Epithelial cell of proximal tubule (primary cell): ENCODE measurements around the gene LRRC59. TPM values are rescaled to one million over a fixed set of nuclear protein-coding genes. Genes with fewer than 3 reads are reported as not detected.
"Not testable (repeated sequence)": the region's sequence is repeated elsewhere in the genome, so short reads cannot be mapped to it uniquely, and the experiment has no call there.

Experiments
- DNase-seq: peaks from one replicate; pipeline ENCODE4 v3.0.0-alpha.2; 2011; ENCODE audit warnings: low read depth
- H3K4me3 ChIP-seq: 2 replicates; pipeline ENCODE4 v1.5.1; 2011; ENCODE audit warnings: low read depth, mild to moderate bottlenecking, low read length
- CTCF ChIP-seq: conservative IDR thresholded peaks from 2 replicates; pipeline ENCODE4 v1.5.1; 2012; ENCODE audit warnings: low read depth, mild to moderate bottlenecking, low read length
- total RNA-seq: library from RNA; depleted of rRNA; stranded (reverse); fragments of >200 nt; gene quantifications from 2 replicates; pipeline ENCODE4 v1.2.3, GENCODE V29; 2015

LRRC59 gene
- total RNA-seq, 1 donor from 2014 or later: 147 TPM

- DNase-seq: no peak
- TF ChIP-seq CTCF: no peak
- H3K4me3 ChIP-seq: no peak overlapping the region
These were observed 31.6 kb upstream of the LRRC59 start for GRCh38 chr17:50428831-50429424.

- not testable (repeated sequence) for DNase-seq, H3K4me3 ChIP-seq
These were observed 30.8 kb upstream of the LRRC59 start for GRCh38 chr17:50428126-50428525.

DNA sequence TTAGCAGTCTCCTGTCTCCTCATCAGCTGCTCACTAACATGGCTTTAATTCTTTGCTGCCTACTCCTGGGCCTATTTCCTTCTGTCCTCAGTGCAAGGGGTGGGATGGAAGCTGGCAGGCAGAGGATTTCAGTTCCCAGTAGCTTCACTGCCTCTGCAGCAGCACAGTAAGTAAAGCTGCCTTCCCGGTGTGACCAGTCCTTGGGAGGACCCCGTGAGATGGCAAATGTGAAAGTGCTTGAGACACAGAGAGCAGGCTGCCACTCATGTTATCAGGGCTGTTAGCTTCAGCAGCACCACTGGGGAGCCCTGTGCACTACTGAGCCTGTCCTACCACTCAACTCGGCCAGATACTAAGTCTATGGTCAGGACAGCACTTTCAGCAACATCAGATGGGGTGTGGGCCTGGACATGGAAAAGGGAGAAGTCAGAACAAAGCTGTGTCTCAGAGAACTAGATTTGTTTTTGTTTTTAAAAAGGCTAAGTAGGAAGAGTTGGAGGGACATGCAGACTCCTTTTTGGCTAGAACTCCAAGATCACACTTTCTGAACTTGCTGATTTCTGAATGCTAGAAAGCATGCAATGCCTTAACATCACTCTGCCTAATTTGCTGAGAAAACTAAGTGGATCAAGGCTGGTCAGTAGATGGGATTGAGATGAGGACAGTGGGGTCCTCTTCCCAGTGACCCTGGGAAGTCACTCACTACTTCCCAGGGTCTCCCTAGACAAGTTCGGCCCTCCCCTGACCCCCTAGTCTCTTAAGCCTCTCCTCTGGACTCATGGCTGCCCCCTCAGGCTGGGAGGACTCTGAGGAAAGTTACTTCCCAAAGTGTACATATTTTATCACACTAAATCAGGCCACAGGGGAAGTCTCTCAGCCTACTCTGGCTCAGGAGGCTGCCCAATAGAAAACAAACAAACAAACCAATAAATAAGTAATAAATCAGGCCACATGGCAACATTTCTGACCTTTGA, 29.8 kb upstream of the LRRC59 start:
- H3K4me3 ChIP-seq: peak overlapping the region; percentile 75
- peak; percentile 55 for TF ChIP-seq CTCF
- no peak for DNase-seq

DNA sequence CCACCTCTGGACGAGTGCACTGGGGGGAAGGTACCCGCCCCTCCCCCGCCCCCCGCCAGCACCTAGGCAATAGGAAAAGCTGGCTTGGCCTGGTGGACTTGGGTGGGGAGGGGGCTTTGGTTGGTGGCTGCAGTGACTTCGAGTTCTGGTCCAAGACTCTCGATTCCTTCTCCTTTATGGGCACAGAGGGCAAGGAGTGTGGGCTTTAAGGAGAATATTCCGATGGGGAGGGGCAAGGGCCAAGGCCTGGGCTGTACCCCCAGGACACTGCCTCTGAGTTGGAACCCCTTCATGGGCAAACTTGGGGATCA, 29.1 kb upstream of the LRRC59 start:
- no peak for TF ChIP-seq CTCF
- peak overlapping the region; percentile 75 for H3K4me3 ChIP-seq
- no peak for DNase-seq

DNA sequence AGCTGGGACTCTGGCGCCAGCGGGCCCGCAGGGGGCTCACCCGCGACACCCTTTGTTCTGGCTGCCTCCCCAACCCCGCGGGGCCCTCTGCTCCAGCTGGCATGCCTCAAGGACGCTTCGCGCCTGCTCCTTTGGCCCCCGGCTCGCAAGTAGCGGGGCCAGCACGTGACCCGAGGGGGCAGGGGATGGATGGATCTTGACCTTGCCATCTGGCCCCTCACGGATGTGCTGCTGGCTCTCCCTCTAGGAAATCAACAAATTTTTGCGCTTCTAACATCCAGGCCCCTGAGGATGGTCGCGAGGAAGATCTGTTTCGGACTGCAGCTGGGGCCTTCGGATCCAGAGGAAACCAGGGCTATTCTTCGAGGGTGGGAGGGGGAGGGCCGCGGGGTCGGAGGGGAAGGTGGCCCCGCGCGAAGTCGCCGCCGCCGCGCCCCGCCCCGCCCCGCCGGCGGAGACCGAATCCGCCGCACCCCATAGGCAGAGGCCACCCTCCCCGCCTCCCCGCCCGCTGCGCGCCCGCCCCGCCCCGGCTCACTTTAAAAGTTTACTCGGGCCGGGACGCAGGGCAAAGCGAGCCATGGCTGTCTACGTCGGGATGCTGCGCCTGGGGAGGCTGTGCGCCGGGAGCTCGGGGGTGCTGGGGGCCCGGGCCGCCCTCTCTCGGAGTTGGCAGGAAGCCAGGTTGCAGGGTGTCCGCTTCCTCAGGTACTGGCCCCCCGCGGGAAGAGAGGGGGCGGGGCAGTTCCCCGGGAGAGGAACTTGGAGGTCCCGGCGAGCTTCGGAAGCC, 28.6 kb upstream of the LRRC59 start, which contains the start of gene ACSF2:
Gene ACSF2 (plus strand): TSS at position 537 of the 790 bp plus-strand sequence. CDS start 44 bp downstream, at position 581.
- TF ChIP-seq CTCF: no peak
- DNase-seq: no peak
- H3K4me3 ChIP-seq: peak within 1 kb of the TSS; percentile 75

DNA sequence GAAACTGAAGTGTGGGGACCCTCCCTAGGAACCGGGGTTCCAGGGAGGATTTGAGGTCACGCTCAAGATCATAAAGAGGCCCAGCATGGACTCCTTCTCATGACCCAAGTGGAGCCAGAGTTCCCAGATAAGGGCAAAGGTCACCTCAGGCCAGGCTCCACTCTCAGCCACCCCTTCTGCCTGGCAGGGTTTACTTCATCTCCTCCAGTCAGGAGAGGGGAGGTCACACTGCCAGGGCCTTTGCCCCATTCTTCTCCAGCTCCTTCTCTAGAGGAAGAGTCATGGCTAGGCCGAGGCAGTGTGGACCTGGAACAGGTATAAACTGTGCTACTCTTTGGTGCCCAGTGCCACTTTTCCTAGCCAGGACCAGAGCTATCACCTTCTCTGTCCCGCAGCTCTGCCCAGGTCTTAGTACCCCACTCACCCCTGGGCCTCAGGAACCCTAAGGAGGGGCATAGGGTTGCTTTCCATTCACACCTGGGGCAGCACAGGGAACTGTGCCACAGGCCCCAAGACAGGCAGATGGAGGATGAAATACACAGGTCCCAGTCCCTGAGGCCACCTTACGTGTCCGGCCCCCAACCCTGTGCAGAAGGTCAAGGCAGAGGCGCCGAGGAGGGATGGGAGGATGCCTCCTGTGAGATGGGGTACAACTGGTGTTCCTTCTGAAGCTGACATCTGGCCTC, 27.8 kb upstream of the LRRC59 start:
- no peak for TF ChIP-seq CTCF
- DNase-seq: no peak
- peak overlapping the region; percentile 75 for H3K4me3 ChIP-seq
